GM19025 (cell line): ENCODE data around the gene OTUD3.
"Not testable (repeated sequence)": the region's sequence is repeated elsewhere in the genome, so short reads cannot be mapped to it uniquely, and the experiment has no call there.

Experiments used
- ATAC-seq: cut with Tn5 transposase; IDR thresholded peaks from one replicate; pipeline ENCODE4 v1.9.1; 2021; ENCODE audit warnings: mild to moderate bottlenecking, low read depth, moderate library complexity; ENCODE audit not compliant: unreplicated experiment

The OTUD3 gene

GRCh38 chr1:19909392-19909791, 27.2 kb downstream of the OTUD3 start:
- no peak for ATAC-seq

DNA sequence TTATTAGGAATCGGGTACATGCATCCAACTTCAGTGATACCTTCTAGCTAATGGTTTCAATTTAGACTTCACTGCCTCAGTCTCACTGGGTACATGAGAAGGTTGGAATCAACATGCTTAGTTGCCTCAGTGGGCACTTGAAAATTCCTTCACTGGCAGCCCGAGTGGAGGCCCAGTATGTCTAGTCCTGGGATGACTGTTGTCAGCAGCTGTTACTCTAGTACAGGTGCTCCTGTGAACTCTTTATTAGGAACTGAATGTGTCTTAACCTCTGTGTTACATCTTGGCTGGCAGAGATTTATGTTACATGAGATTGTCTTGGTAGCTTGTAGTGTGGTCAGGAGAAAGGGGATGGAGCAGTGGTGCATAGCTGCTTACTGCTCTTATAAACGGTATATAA, 27.8 kb downstream of the OTUD3 start:
- no peak for ATAC-seq

GRCh38 chr1:19910650-19911049, 28.5 kb downstream of the OTUD3 start:
- ATAC-seq = no peak

- no peak for ATAC-seq
Observed at GRCh38 chr1:19918057-19918456, 35.9 kb downstream of the OTUD3 start.

DNA sequence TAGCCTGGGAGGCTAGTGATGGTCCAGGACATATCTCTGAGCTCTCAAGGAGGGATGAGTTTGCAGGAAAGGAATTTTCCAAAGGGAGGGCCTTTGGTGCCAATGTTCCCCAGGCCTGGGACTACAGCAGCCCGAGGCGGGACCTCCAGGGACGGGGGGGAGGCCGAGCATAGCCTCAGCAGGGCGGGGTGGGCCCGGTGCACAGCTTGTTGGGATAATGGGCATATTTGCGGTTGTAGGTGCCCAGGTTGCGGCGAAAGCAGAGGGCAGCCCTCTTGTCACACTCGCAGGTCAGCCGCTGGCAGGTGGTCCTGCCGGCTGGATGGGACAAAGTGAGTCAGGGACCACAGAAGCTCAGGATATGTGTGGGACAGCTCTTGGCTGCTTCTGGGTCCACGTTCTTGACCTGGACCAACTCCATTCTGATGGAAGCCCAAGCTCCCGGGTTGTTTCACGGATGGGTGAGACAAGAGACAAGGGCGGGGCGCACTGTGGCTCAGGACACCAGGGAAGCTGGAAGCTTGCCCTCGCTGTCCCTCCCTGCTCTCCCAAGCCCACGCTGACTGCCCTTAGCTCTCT, 38.0 kb downstream of the OTUD3 start:
- ATAC-seq = no peak

DNA sequence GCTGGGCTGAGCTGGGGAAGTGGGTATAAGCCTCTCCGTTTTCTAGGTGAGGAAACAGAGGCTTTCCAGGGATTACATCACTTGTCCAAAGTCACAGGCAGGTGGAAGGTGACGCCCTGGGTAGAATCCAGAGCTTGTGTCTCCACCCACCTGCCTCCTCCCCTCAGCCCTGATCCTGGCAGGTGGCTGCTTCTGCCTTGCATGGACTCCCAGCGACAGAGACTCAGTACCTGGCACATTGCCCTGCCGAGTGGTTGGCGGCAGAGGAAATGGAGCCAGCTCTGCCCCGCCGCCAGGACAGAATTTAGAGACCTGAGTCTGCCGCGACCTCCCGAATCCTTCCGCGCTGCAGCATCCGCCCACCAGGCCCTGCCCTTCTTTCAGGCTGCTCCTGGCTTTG, 39.1 kb downstream of the OTUD3 start:
- no peak for ATAC-seq

GRCh38 chr1:19922015-19922688, 40.0 kb downstream of the OTUD3 start:
- ATAC-seq = no peak

DNA sequence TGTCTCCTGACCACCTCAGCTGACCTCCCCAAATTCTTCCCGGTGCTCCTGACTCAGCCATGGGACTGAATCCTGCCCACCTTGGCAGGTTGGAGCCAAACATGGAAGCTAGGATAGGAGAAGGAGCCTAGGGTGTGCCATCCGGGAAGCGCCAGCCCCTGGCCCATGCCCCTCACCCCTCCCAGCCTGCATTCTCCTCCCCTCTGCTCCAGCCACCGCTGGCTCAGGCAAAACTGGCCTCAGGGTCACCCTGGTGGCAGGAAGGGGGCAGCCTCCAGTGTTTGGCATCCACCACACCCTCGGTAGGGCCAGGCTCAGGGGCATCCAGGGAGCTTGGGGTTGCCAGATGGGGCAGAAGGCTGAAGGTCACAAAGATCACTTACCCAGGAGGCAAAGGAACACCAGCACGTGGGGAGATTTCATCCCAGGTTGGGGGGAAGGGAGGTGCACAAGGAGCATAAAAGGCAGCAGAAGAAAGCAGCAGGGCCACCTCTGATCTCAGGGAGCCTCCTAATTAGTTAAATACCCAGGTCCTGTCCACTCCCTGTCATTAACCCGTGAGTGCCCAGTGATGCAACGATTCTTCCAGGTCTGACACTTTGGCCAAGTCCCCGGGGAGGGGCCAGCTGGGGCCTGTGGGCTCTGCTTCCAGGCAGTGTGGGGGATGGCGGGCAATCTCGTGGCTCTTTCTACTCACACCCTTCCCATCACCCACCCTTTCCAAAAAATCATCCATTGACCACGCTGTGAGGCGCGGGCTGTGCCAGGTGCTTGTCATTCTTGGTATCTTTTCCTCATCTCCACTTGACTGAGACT, 41.1 kb downstream of the OTUD3 start, which contains the start of gene PLA2G2E:
Gene PLA2G2E, minus strand, starts transcription at position 481 of the 816 bp plus-strand sequence. Its CDS starts 58 bp downstream, at position 423.
- ATAC-seq = no peak

- ATAC-seq = no peak
Observed at GRCh38 chr1:19923953-19924346, 41.8 kb downstream of the OTUD3 start.

GRCh38 chr1:19925342-19926070, 43.3 kb downstream of the OTUD3 start:
- ATAC-seq = no peak

- no peak for ATAC-seq
Observed at GRCh38 chr1:19926296-19927129, 44.3 kb downstream of the OTUD3 start.

GRCh38 chr1:19927130-19927421, 44.9 kb downstream of the OTUD3 start:
- not testable (repeated sequence) for ATAC-seq

GRCh38 chr1:19932866-19933265, 50.7 kb downstream of the OTUD3 start:
- no peak for ATAC-seq

DNA sequence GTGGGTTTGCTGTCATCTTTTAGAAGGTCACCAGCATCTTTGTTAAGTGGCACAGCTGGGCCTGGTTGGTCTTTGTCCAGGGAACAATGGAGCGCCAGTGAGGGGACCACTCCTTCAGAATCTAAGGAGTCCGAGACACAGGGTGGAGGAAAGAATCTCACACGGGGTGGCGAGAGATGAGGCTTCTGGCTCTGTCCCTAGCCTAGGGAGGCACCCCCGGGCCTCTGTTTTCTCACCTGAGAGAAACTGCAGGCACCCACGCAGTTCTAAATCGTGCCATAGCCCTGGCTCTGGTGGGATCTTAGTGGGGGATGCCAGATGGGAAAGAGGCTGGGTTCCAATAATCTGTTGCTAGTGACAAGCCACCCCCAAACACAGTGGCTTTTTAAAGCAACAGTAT, 52.1 kb downstream of the OTUD3 start:
- no peak for ATAC-seq

- no peak for ATAC-seq
Observed at GRCh38 chr1:19936061-19936750, 54.0 kb downstream of the OTUD3 start.

GRCh38 chr1:19938472-19938871, 56.3 kb downstream of the OTUD3 start:
- ATAC-seq = no peak

DNA sequence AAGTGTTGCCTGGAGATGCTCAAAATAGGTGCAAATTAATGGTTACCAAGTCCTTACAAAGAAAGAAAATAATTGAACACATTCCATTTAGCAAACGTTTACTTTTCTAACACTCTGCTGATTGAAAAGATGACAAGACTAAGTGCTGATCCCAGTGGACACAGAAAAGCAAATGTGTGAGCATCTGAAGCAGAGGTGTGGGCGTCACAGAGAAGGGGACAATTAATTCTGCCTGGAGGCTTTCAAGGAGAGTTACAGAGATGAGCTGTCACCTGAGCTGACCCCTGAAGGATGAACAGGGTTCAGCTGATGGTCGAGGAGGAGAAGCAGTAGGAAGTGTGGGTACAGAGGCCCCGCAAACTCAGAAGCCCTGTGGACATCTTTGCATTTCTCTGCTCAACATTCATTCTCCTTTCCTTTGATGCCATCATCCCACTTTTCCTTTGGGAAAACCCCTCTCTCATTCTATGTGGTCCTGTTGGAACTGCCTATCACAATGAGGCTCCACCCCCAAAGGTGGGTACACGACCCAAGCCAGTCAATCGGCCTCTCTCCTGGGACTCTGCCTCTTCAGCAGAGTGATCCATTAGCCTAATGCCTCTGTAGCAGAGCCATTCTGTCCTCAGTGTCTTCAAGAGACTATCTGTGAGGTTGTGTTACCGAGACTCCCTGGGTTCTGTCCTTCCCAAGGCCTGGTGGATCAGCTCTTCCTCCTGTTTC, 58.5 kb downstream of the OTUD3 start:
- ATAC-seq = no peak

DNA sequence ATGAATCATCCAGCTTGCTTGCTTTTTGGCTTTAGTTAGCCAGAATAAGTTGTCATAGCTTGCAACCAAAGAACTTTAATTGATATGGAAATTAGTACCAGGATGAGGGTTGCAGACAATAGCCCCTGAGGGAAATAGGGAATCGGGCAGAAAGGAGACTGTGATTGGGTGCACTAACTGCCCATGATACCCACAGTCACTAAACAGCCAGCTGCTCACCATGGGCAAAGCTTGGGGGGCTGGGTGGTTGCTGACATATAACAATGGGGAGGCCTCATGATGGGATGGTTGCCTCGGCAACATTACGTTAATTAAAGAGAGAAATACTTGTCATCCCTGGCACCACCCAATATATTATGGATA, 59.0 kb downstream of the OTUD3 start:
- no peak for ATAC-seq

DNA sequence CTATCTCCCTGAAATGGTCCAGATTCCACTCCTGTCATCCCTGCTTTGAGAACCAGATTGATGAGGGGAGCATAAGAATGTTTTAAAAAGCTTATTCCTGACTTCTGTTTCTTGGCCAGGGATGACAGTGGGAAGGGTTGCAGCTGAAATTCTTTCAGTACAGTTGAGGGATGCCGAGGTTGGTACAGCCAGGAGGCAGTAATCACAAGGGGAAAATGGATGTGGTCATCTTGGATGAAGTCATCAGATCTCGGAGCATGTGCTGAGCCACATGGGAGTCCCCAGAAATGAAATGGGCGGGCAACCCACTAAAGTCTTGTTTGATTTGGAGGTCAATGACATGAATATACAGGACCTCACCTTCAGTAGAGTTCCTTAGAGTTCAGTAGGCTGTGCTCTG, 59.9 kb downstream of the OTUD3 start:
- no peak for ATAC-seq
